ENCODE measurements around the gene ASXL2. TPM values are rescaled to one million over a fixed set of nuclear protein-coding genes. Genes with fewer than 3 reads are reported as not detected.

The ASXL2 gene
- total RNA-seq, 1 donor from 2014 or later = 19.9 TPM

DNA sequence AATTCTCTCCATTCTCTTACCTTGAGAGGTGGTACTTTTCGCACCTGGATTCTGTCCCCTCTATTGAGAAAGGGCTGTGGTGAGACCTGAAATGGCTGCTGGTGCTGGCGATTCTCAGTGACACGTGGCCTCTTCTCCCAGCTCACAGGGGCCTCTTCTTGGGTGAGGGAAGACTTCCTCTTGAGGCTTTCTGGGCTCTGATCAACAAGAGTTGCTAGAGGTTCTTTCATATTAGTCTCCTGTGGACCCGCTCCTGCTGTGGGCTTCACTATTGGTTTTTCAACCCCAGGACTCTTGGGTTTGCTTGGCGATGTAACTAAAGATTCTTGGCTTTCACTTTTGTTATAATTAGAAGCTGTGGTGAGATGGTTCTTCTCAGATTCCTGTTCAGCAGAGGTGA, 128.6 kb downstream of the ASXL2 start:
- Mint-ChIP-seq H3K27ac (ENCODE audit: unreplicated experiment) (no peak overlapping the region), H3K4me3 (ENCODE audit: unreplicated experiment) (no peak overlapping the region), H3K4me1 (ENCODE audit: low read depth, unreplicated experiment) (peaks cover 2% of the 10 kb centered on the region), H3K9me3 (ENCODE audit: unreplicated experiment) (no peaks in the 10 kb centered on the region), H3K36me3 (ENCODE audit: unreplicated experiment) (peaks cover 5% of the 10 kb centered on the region), H3K27me3 (ENCODE audit: unreplicated experiment) (no peaks in the 10 kb centered on the region)
- DNase-seq = no peak
- TF ChIP-seq, protein P1, sequence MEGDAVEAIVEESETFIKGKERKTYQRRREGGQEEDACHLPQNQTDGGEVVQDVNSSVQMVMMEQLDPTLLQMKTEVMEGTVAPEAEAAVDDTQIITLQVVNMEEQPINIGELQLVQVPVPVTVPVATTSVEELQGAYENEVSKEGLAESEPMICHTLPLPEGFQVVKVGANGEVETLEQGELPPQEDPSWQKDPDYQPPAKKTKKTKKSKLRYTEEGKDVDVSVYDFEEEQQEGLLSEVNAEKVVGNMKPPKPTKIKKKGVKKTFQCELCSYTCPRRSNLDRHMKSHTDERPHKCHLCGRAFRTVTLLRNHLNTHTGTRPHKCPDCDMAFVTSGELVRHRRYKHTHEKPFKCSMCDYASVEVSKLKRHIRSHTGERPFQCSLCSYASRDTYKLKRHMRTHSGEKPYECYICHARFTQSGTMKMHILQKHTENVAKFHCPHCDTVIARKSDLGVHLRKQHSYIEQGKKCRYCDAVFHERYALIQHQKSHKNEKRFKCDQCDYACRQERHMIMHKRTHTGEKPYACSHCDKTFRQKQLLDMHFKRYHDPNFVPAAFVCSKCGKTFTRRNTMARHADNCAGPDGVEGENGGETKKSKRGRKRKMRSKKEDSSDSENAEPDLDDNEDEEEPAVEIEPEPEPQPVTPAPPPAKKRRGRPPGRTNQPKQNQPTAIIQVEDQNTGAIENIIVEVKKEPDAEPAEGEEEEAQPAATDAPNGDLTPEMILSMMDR (IDR thresholded peaks at IDR 0.05; ENCODE audit: partially characterized antibody, unreplicated experiment) = no peak

DNA sequence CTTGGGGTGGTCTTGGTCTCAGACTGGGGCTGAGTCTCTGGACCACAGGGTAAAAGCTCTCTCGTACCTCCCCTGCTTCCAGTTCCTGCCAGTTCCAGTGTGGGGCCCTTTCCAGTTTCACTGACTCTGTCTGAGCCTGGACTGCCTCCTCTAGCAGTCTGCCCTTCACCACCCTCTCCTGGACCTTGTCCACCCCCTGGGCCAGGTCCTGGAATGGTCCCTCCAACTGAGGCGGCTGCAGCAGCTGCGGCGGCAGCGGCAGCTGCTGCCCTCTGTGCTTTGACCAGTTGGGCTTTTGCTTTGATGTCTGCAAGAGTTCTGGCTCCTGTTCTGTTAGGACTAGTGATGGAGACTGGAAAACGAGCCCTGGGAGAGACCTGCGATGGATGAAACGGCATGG, 134.2 kb downstream of the ASXL2 start:
- Mint-ChIP-seq H3K9me3 (ENCODE audit: unreplicated experiment) (no peaks in the 10 kb centered on the region), H3K4me3 (ENCODE audit: unreplicated experiment) (no peak overlapping the region), H3K27me3 (ENCODE audit: unreplicated experiment) (no peaks in the 10 kb centered on the region), H3K36me3 (ENCODE audit: unreplicated experiment) (peaks cover 4% of the 10 kb centered on the region), H3K4me1 (ENCODE audit: low read depth, unreplicated experiment) (peaks cover 4% of the 10 kb centered on the region), H3K27ac (ENCODE audit: unreplicated experiment) (no peak overlapping the region)
- DNase-seq = no peak
- TF ChIP-seq, protein P1 (IDR thresholded peaks at IDR 0.05; ENCODE audit: partially characterized antibody, unreplicated experiment) = no peak

DNA sequence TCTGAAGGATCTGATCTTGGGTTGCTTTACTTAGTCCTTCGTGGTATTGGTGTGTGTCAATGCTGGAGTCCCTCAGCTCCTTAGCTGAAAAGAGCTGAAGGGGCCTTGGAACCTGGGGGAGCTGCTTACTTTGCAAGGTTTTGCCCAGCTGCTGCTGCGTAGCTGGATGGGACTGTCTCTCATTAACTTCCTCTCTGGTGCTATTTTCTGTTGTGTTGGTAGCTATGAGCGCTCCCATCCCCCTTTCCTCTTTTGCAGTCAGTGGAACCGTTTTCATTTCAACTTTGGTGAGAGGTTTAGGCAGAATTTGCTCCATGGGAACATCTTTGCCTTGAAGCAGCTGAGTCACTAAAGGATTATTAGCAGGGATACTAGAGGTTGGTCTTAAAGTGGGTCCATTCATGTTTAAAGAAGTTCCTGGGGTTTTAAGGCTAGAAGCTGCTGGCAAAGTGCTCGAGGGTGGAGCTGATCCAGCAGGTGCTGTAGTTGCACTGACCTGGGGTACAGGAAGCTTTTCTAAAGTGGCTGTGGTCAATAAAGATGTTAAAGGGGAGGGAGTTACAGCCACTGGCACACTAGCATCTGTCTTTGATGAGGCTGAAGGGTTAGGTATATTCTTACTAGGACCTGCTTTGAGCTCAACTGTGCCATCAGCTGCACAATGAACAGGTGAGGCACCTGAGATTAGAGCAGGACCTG, 135.0 kb downstream of the ASXL2 start:
- Mint-ChIP-seq H3K9me3 (ENCODE audit: unreplicated experiment) (no peaks in the 10 kb centered on the region), H3K27me3 (ENCODE audit: unreplicated experiment) (no peaks in the 10 kb centered on the region), H3K36me3 (ENCODE audit: unreplicated experiment) (peaks cover 4% of the 10 kb centered on the region), H3K27ac (ENCODE audit: unreplicated experiment) (no peak overlapping the region), H3K4me3 (ENCODE audit: unreplicated experiment) (no peak overlapping the region), H3K4me1 (ENCODE audit: low read depth, unreplicated experiment) (peaks cover 4% of the 10 kb centered on the region)
- no peak for DNase-seq
- TF ChIP-seq, protein P1 (IDR thresholded peaks at IDR 0.05; ENCODE audit: partially characterized antibody, unreplicated experiment) = no peak

DNA sequence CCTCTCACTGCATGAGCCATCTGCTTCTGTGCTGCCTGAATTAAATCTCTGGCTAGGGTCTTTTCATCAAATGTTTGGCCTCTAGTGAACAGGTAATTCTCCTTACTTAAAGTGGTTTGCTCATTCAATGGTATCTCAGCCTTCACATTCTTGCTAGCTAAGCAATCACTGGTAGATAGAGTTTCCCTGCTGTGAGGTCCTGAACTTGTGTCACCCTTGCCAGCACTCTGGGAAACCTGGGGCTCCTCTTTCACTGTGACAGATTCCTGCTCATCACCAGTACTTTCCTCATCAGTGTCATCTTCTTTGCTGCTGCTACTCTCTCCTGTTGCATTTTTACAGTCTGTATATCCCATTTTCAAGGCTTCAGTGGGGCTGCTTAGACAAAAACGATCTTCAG, 135.8 kb downstream of the ASXL2 start:
- H3K4me1 Mint-ChIP-seq (ENCODE audit: low read depth, unreplicated experiment) = peaks cover 4% of the 10 kb centered on the region
- DNase-seq = no peak
- peaks cover 4% of the 10 kb centered on the region for H3K36me3 Mint-ChIP-seq (ENCODE audit: unreplicated experiment)
- TF ChIP-seq, protein P1 (IDR thresholded peaks at IDR 0.05; ENCODE audit: partially characterized antibody, unreplicated experiment) = no peak
- H3K27ac Mint-ChIP-seq (ENCODE audit: unreplicated experiment) = no peak overlapping the region
- H3K9me3 Mint-ChIP-seq (ENCODE audit: unreplicated experiment) = no peaks in the 10 kb centered on the region
- no peaks in the 10 kb centered on the region for H3K27me3 Mint-ChIP-seq (ENCODE audit: unreplicated experiment)
- no peak overlapping the region for H3K4me3 Mint-ChIP-seq (ENCODE audit: unreplicated experiment)

DNA sequence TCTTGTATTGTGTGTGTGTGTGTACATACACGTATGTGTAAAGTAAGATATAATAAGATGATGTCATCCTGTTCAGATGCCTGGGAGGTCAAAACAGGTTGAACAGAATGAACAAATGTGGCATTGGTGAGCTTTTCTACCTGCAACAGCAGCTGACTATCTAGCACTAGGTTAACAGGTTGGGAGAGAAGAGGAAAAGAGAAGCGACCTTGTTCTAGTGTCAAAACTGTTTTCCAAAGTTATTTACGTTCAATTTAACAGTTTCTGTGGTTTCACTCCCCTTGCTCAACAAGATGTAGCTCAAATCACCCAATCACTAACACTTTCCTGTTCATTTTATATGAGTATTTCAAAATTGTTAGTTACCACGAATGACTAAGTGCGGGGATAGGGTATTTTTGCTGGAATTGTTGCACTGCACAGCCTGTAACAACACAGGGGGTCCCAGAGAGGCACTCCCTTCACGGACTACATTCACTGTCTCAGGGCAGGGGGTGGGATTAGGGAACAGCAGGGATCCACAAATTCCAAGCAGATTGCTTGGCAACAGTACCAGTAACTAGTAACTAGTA, 137.4 kb downstream of the ASXL2 start:
- Mint-ChIP-seq H3K27me3 (ENCODE audit: unreplicated experiment) (no peaks in the 10 kb centered on the region), H3K9me3 (ENCODE audit: unreplicated experiment) (no peaks in the 10 kb centered on the region), H3K4me1 (ENCODE audit: low read depth, unreplicated experiment) (peaks cover 4% of the 10 kb centered on the region), H3K4me3 (ENCODE audit: unreplicated experiment) (no peak overlapping the region), H3K36me3 (ENCODE audit: unreplicated experiment) (peaks cover 4% of the 10 kb centered on the region), H3K27ac (ENCODE audit: unreplicated experiment) (no peak overlapping the region)
- TF ChIP-seq, protein P1 (IDR thresholded peaks at IDR 0.05; ENCODE audit: partially characterized antibody, unreplicated experiment) = no peak
- DNase-seq = no peak

Data from glutamatergic neuron (in vitro differentiated cells).